Epithelial cell of proximal tubule (primary cell): ENCODE data around the gene ITGB5. TPM values are rescaled to one million over a fixed set of nuclear protein-coding genes. Genes with fewer than 3 reads are reported as not detected.
"Not testable (repeated sequence)": the region's sequence is repeated elsewhere in the genome, so short reads cannot be mapped to it uniquely, and the experiment has no call there.

ENCODE experiments used
- DNase-seq: peaks from one replicate; pipeline ENCODE4 v3.0.0-alpha.2; 2011; ENCODE audit warnings: low read depth
- H3K4me3 ChIP-seq: 2 replicates; pipeline ENCODE4 v1.5.1; 2011; ENCODE audit warnings: low read depth, mild to moderate bottlenecking, low read length
- total RNA-seq: library from RNA; depleted of rRNA; stranded (reverse); fragments of >200 nt; gene quantifications from 2 replicates; pipeline ENCODE4 v1.2.3, GENCODE V29; 2015
- TF ChIP-seq, protein P1 (sequence below): conservative IDR thresholded peaks from 2 replicates; pipeline ENCODE4 v1.5.1; 2012; ENCODE audit warnings: low read depth, mild to moderate bottlenecking, low read length

ITGB5 gene
- total RNA-seq, 1 donor from 2014 or later = 141 TPM

DNA sequence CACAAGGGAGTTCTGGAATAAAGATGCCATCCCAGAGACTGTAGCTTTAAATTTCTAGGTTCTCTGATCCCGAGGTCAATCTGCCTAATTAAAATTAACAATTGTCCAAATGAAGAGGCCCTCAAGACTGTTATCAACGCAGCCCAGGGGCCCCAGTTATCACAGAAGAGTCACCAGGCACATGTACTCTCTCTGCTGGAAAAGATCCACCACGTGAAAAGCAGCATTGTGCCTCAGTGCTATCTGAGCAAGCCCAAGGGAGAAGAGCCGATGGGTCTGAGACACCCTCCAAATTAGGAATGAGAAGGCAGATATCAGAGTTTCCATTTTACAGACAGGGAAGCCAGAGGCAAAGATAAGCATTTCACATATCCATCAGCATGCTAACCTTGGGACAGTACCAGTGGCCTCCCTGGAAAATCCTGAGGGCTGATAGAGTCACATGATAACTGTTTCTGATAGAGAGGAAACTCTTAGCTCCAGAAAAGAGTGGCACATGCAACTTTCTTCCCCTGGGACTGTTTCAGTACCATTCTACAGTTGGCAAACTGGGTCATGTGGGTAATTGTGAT is 55.5 kb downstream of the ITGB5 start:
- no peak overlapping the region for H3K4me3 ChIP-seq
- DNase-seq = no peak
- TF ChIP-seq, protein P1, sequence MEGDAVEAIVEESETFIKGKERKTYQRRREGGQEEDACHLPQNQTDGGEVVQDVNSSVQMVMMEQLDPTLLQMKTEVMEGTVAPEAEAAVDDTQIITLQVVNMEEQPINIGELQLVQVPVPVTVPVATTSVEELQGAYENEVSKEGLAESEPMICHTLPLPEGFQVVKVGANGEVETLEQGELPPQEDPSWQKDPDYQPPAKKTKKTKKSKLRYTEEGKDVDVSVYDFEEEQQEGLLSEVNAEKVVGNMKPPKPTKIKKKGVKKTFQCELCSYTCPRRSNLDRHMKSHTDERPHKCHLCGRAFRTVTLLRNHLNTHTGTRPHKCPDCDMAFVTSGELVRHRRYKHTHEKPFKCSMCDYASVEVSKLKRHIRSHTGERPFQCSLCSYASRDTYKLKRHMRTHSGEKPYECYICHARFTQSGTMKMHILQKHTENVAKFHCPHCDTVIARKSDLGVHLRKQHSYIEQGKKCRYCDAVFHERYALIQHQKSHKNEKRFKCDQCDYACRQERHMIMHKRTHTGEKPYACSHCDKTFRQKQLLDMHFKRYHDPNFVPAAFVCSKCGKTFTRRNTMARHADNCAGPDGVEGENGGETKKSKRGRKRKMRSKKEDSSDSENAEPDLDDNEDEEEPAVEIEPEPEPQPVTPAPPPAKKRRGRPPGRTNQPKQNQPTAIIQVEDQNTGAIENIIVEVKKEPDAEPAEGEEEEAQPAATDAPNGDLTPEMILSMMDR = no peak

DNA sequence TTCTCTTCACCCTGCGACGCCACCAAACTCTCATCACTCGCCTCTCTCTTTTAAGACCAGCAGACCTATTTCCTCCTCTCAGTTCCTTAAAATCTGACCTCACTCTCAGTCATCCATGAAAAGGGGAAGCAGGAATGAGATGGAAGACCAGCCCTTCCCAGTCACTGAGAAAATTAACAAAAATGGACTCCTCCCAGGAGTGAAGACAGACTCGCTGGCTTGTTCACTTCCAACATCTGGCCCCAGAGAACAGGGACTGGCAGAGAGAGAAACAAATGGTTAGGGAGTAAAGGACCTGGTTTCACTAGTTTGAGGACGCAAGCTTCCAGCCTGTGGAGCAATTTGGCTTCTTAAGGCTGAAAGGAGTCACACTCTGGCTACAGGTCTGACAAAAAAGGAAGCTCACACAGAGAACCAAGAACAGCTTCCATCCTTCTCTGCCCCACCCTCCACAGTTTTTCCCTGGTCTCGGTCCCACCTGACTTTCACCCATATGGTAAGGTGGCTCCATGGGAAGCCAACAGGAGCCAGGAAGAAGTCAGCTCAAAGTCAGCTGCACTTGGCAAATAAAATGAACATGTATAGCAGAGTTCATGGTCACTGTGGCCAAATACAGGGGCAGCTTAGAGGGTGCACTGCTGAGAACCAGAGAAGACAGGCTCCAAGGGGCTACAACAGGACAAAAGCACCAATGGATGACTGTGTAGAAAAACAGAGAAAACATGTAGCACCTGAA is 57.2 kb downstream of the ITGB5 start:
- no peak overlapping the region for H3K4me3 ChIP-seq
- TF ChIP-seq, protein P1 = no peak
- no peak for DNase-seq

DNA sequence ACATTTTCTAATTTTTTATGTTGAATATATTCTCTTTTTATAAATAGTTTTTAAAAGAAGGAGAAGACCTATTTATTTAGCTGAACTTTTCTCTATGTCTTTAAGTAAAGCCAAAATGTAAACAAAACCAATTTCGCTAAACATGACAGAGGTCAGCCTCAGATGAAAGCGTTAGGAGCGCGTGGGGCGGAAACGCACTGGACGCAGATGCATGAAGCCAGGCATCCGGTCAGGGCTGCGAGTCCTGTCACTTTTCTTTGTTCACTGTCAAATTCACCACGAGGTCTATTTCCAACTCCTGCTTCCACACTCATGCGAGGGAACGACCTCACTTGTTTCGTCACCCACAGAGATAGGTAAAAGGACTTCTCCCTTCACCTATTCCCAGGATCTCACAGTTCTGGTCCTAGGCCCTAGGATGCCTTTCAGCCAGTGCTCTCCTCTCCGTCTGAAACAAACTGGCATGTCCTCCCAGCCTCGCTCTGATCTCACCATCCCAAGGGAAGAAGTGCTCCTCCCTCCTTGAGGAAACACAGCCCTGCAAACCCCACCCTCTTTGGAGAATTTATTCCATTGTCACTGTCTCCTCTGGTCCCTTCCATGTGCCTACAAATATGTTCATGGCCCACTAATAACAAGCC is 57.9 kb downstream of the ITGB5 start:
- no peak for DNase-seq
- TF ChIP-seq, protein P1 = no peak
- H3K4me3 ChIP-seq = no peak overlapping the region

DNA sequence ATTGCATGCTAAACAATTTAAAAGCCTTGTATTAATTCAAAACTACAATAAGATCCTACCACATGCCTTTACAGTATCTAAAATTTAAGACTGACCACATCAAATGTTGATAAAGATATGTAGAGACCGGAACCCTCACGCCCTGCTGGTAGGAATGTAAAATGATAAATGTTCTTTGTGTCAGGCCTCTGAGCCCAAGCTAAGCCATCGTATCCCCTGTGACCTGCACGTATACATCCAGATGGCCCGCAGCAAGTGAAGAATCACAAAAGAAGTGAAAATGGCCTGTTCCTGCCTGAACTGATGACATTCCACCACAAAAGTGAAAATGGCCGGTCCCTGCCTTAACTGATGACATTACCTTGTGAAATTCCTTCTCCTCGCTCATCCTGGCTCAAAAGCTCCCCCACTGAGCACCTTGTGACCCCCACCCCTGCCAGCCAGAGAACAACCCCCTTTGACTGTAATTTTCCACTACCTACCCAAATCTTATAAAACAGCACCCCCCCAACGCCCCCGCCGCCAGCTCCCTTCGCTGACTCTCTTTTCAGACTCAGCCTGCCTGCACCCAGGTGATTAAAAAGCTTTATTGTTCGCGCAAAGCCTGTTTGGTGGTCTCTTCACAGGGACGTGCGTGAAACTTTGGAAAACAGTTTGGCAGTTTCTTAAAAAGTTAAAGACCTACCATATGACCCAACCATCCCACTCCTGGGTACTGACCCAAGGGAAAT is 59.5 kb downstream of the ITGB5 start:
- not testable (repeated sequence) for DNase-seq, H3K4me3 ChIP-seq
- TF ChIP-seq, protein P1 = peak; percentile 47

DNA sequence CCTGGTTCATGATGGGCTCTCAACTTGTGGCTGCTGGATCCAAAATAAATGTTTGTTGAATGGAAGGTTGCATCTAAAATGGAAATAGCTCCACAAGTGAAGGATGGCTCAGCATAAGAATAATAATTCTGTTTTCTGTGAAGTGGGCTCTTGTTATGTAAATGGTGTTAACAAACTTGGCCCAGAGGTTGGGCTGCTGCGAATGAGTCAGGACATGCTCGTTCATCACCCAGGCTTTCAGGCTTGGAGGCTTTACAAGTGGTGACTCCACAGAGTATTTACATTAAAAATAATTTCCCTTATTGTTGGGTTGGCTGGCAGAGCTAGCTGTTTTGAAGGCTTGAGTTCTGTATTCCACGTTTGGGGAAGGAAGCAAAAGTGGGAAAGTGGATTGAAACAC is 60.5 kb downstream of the ITGB5 start:
- no peak overlapping the region for H3K4me3 ChIP-seq
- DNase-seq = no peak
- TF ChIP-seq, protein P1 = no peak

DNA sequence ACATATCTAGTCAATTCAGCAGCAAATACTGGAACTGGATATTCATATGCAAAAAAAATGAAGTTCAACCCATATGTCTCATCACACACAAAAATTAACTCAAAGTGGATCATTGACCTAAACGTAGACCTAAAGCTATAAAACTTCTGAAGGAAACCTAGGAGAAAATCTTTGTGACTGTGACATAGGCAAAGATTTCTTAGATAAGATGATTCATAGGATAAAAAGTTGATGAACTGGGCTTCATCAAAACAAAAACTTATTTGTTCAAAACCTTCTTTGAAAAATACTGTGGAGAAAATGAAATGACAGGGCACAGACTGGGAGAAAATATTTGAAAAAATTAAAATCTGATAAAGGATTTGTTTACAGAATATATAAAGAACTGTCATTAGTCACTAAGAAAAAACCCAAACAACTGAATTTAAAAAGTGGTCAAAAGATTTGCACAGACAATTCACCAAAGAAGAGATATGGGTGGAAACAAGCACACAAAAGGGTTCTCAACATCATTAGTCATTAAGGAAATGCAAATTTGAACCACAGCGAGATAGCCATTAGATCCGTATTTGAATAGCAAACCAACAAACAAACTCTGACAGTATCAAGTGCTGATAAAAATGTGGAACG is 62.8 kb downstream of the ITGB5 start:
- DNase-seq = no peak
- H3K4me3 ChIP-seq = no peak overlapping the region
- TF ChIP-seq, protein P1 = no peak
